ENCODE measurements around the gene RBM14.
"Not testable (repeated sequence)": the region's sequence is repeated elsewhere in the genome, so short reads cannot be mapped to it uniquely, and the experiment has no call there.

The RBM14 gene

GRCh38 chr11:66616379-66617154 lies at the start of gene RBM14:
Gene RBM14 (plus strand): TSS chr11:66616630. CDS start chr11:66616721, 91 bp downstream.
- peak; percentile 96 for DNase-seq

DNA sequence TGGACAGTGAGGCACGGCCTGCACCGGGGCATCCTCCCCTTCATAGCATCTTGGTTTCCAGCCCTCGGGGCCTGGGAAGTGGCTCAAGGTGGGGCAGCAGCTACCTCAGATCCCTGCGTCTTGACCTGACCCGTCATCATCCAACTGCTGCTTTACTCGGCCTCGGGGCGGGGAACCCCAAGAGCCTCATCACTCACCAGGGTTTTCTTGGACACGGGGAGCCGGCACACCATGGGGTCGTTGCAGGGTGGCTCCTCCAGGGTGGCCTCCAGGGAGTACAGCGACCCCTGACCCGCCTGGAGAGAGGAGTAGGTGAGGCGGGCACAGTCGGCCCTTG lies 48.7 kb upstream of the RBM14 start:
- DNase-seq = no peak

- no peak for DNase-seq
Measured at GRCh38 chr11:66568124-66568916, 48.1 kb upstream of the RBM14 start, which contains the start of gene CTSF. Gene CTSF (minus strand): TSS chr11:66568606. CDS start chr11:66568486, 120 bp downstream.

DNA sequence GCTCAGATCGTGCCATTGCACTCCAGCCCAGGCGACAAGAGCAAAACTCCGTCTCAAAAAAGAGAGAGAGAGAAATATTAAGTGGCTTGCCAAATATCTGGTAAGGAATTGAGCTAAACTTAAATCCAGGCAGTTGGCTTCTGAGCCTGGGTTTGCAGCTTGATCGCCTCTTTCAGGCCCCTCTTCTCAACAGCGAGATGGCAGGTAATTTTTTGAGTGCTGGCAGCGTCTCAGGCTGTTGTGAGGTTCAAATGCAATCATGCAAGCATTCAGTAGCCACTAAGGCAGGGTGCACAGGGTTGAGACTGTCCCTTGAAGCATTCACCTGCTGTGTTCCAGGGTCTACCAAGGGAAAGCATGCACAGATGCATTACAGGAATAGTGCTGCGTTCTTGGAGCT lies 47.4 kb upstream of the RBM14 start:
- no peak for DNase-seq

DNA sequence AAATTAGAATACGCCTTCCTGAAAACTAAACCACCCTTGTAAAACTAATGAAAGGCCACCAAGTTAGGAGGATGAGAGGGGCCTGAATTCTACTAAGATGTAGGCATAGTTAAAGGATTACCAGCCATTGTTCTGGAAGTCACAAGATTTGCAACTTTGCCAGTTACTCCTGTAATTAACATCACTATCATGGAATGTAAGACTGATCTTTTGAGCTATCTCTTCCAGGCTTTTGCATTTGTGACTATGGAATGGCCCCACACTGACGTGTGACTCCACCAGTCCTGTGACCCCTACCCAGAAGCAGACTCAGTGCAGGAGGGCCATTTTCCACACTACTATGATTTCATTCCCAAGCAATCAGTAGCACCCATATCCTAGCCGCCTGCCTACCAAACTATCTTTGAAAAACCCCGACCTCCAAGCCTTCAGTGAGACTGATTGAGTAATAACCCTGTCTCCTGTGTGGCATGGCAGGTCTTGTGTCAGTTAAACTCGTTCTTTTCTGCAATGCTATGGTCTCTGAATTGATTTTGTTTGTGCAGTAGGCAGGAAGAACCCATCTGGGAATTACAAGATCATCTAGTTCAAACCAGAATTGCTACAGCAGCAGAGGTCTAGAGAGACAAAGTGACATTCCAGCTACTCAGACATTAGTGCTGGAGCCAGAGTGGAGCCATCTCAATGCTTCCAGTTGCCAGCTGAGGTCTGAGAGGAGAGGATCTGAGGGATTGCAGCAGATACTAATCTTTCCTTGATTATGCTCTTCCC lies 46.2 kb upstream of the RBM14 start:
- DNase-seq = no peak

DNA sequence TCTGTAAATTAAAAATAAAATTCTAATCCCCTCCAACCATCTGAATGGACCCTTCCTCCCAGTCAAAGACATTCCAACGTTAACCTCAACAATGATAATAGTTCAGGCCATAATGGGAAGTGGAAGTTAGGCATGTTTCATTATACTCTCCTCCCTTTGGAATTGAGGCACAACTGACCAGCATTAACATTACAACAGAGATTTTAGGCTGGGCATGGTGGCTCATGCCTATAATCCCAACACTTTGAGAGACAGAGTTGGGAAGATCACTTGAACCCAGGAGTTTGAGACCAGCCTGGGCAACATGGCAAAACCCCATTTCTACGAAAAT lies 45.6 kb upstream of the RBM14 start:
- no peak for DNase-seq

- DNase-seq = no peak
Measured at GRCh38 chr11:66579017-66579606, 37.3 kb upstream of the RBM14 start.

DNA sequence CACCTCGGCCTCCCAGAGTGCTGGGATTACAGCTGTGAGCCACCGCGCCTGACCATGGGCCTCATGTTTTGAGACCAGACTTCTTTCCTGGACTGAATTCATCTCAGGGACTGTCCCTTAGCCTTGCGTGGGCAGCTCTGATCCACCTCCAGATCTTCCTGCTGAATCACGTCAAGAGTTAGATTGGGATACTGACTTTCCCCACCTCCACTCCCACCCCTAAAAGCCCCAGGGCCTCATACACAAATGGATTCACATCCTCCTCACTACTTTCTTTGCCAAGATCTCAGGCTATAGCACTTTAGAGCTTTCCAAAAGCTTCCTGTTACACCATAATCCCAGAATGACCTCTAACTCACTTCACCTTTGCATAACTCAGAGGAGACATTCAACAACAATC lies 35.6 kb upstream of the RBM14 start:
- DNase-seq = no peak

- no peak for DNase-seq
Measured at GRCh38 chr11:66581261-66581660, 35.2 kb upstream of the RBM14 start.

DNA sequence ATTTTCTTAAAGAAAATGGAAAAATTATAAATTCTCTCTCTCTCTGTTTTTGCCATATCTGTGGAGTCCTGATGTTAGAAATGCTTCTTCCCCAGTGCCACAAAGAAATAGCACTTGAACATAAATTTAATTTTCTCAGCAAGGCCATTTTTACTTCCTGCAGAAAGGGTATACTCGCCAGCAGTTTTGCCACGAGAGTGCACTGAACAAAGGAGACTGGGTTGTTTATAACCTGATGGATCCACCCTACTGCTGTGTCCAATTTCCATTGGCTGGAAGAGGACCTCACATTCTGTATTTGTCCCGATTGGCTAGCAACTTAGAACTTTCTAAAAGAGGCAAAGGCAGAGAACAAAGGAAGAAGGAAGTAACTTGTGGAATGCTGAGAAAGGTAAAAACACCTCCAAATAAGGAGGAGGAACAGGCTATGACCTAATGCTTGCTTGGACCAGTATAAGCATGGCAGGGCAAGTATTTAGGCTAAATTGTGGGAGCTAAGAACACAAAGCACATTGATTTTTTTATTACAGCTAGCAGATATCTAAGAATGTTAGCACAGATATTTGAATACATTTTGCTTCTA lies 33.8 kb upstream of the RBM14 start:
- DNase-seq = not testable (repeated sequence)

DNA sequence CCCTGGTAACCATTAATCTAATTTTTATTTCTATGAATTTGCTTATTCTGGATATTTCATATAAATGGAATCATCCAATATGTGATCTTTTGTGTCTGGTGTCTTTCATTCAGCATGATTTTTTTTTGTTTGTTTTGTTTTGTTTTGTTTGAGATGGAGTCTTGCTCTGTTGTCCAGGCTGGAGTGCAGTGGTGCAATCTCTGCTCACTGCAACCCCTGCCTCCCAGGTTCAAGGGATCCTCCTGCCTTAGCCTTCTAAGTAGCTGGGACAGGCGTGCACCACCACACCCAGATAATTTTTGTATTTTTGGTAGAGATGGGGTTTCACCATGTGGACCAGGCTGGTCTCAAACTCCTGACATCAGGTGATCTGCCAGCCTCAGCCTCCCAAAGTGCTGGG lies 31.0 kb upstream of the RBM14 start:
- not testable (repeated sequence) for DNase-seq

DNA sequence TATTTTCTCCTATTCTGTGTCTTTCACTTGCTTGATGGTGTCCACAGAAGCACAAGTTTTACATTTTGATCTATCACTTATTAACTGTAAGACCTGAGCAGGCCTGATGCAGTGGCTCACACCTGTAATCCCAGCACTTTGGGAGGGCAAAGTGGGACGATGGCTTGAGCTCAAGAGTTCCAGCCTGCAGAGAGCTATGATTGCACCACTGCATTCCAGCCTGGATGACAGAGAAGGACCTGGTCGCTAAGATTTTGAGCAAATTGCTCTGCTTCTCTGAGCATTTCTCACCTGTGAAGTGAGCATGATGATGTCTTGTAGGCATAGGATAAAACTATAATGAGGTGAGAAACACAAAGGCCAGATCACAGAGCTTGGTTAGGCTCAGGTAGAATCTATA lies 30.3 kb upstream of the RBM14 start:
- no peak for DNase-seq

- DNase-seq = not testable (repeated sequence)
Measured at GRCh38 chr11:66589315-66589714, 27.1 kb upstream of the RBM14 start.

DNA sequence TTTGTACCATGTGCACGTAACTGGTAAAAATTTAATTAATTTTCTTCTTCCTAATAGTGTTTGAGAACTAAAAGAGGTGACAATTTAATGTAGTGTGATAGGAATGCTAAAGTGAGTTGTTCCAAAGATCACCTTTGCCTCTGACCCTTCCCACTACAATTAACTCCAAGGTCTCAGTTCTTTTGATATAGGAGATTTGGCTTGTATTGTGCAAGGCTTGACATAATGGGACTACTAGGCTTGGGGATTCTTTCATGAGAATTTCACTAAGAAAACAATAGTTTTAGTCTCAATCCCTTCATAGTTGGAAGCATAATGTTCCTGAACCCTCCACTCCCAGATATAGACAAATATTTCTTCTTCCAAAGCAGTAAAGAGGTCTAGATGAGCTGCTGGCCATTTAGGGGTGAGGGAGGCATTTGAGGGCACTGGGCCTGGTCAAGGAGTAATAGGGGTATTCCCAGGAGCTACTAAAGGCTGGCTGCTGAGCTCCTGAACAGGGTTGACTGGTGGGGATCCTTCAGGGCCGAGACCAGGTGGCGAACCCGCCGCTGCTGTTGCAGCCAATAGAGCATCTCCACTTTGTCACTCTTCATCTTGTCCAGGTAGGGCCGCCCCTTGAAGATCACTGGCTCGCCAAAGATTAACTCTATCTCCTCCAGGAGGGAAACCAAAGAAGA lies 26.3 kb upstream of the RBM14 start:
- no peak for DNase-seq

DNA sequence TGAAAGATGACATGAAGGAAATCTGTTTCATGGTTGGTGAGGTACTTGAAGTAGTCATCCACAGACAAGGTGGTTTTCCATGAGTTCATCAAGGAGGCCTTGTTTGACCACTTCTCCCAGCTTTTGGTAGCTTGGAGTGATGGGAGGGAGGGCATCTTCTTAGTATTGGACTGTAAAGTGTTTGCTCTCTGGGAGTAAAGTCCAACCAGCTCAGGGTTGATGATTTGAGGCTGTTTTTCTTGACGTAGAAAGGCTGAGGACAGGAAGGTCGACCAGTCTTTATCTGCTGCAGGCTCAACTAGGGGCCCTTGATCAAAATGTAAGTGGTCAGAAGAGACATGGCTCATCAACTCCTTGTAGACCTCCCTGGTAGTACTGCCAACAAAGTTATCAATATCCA lies 25.3 kb upstream of the RBM14 start:
- DNase-seq = no peak

DNA sequence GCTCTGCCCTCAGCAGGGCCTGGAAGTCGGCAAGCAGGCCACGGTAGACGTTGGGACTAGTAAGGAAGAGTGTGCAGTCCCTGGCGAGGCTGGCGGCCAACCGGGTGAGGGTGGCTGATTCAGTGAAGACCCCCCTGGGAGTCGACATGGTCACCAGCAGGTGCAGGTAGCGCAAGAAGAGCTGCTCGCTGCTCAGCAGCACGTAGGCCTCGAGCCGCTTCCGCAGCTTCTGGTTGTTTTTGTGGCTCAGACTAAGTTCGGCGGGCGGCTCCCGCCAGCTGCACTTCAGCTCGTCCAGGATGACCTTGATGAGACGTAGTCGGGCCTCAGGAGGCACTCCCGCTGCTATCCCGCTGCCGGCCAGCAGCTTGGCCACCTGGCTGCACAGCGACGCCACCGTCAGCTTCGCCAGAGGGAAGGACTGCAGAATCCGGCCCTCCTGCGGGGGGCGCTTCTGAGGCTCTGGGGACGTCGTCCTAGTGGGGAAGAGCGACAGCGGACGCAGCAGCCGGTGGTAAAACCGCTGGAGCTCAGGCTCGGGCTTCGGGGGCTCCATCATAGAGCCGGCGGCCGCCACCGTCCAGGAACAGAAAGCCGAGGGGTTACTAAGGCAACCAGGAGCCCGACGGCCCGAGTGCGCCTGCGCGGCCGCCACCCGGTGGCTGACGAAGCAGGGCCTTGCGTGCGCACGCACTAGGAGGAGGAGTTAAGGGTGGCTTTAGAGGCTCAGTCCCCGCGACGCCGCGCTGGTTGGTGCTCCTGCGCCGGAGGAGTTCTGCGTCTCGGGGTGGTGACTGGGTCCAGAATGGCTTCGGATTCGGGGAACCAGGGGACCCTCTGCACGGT lies 23.8 kb upstream of the RBM14 start, which contains the start of the genes CCDC87 and CCS:
CCDC87 (minus strand) TSS at position 607 of the 846 bp plus-strand sequence; CDS start at position 559, 48 bp downstream.
CCS (plus strand) TSS at position 729 of the 846 bp plus-strand sequence; CDS start at position 806, 77 bp downstream.
- peak; percentile 83 for DNase-seq

DNA sequence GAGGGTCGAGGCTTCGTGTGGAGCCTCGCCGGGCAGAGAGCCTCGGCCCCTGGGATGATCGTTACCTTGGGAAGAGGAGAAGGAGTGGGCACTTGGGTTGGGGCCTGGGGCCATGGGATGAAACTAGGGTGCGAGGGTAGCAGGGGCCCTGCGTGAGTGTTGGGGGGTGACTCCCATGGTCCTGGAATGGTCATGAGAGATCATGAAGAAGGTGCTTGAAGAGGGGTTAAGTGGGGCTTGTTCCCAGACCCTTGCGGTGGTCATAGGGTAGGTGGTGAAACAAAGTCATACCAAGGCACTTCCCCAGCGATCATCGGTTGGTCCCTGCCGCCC lies 23.2 kb upstream of the RBM14 start:
- no peak for DNase-seq

GRCh38 chr11:66593650-66594049 lies 22.8 kb upstream of the RBM14 start:
- no peak for DNase-seq

GRCh38 chr11:66595245-66595904 lies 21.1 kb upstream of the RBM14 start:
- DNase-seq = no peak

DNA sequence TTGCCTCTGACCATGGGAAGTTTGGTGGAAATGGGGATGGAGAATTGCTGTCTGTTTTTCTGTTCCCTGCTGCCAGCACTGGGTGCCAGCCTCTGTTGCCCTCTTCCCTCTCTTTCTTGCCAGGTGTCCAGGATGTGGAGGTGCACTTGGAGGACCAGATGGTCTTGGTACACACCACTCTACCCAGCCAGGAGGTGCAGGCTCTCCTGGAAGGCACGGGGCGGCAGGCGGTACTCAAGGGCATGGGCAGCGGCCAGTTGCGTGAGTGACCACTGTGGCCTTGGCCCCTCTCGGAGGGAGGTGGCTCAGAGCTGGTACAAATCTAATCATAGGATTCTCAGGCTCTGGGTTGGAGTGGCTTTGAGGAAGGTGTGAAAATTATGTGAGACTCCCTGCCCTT lies 17.4 kb upstream of the RBM14 start:
- DNase-seq = no peak

GRCh38 chr11:66600219-66600618 lies 16.2 kb upstream of the RBM14 start:
- DNase-seq = no peak
